Measurements from ENCODE around the gene TFDP3.
A peak's percentile ranks its signal among the peaks of the same experiment; 100 is the strongest.

Gene TFDP3

GRCh38 chrX:133207751-133208150 is 10.4 kb downstream of the TFDP3 start:
- H3K4me1 Mint-ChIP-seq, result no peaks in the 10 kb centered on the region
- no peak for DNase-seq
- no peak for TF ChIP-seq CTCF (IDR thresholded peaks at IDR 0.05)
- H3K36me3 Mint-ChIP-seq (ENCODE audit: low read depth), result no peaks in the 10 kb centered on the region
- no peaks in the 10 kb centered on the region for H3K9me3 Mint-ChIP-seq
- no peak overlapping the region for H3K27ac Mint-ChIP-seq
- H3K4me3 Mint-ChIP-seq, result no peak overlapping the region
- H3K27me3 Mint-ChIP-seq (ENCODE audit: low read depth, poor library complexity), result peaks cover 3% of the 10 kb centered on the region

GRCh38 chrX:133191739-133192039 is 26.5 kb downstream of the TFDP3 start:
- peaks cover 24% of the 10 kb centered on the region for H3K4me1 Mint-ChIP-seq
- no peaks in the 10 kb centered on the region for H3K36me3 Mint-ChIP-seq (ENCODE audit: low read depth)
- TF ChIP-seq CTCF (IDR thresholded peaks at IDR 0.05), result no peak
- H3K27me3 Mint-ChIP-seq (ENCODE audit: low read depth, poor library complexity), result peaks cover under 1% of the 10 kb centered on the region
- no peaks in the 10 kb centered on the region for H3K9me3 Mint-ChIP-seq
- H3K27ac Mint-ChIP-seq, result peak overlapping the region; percentile 78
- H3K4me3 Mint-ChIP-seq, result no peak overlapping the region
- no peak for DNase-seq

GRCh38 chrX:133190877-133191738 is 27.0 kb downstream of the TFDP3 start:
- H3K27me3 Mint-ChIP-seq (ENCODE audit: low read depth, poor library complexity), result peaks cover 3% of the 10 kb centered on the region
- no peak for TF ChIP-seq CTCF (IDR thresholded peaks at IDR 0.05)
- peak overlapping the region; percentile 78 for H3K27ac Mint-ChIP-seq
- H3K4me3 Mint-ChIP-seq, result no peak overlapping the region
- no peaks in the 10 kb centered on the region for H3K36me3 Mint-ChIP-seq (ENCODE audit: low read depth)
- no peaks in the 10 kb centered on the region for H3K9me3 Mint-ChIP-seq
- H3K4me1 Mint-ChIP-seq, result peaks cover 24% of the 10 kb centered on the region
- DNase-seq, result no peak

GRCh38 chrX:133189195-133189594 is 29.0 kb downstream of the TFDP3 start:
- H3K27ac Mint-ChIP-seq, result no peak overlapping the region
- DNase-seq, result no peak
- peaks cover 24% of the 10 kb centered on the region for H3K4me1 Mint-ChIP-seq
- no peaks in the 10 kb centered on the region for H3K9me3 Mint-ChIP-seq
- peaks cover 6% of the 10 kb centered on the region for H3K27me3 Mint-ChIP-seq (ENCODE audit: low read depth, poor library complexity)
- no peak for TF ChIP-seq CTCF (IDR thresholded peaks at IDR 0.05)
- no peaks in the 10 kb centered on the region for H3K36me3 Mint-ChIP-seq (ENCODE audit: low read depth)
- H3K4me3 Mint-ChIP-seq, result no peak overlapping the region

- no peak for TF ChIP-seq CTCF (IDR thresholded peaks at IDR 0.05)
- H3K27ac Mint-ChIP-seq, result no peak overlapping the region
- H3K4me1 Mint-ChIP-seq, result peaks cover 24% of the 10 kb centered on the region
Observed at GRCh38 chrX:133188631-133189030, 29.5 kb downstream of the TFDP3 start.

GRCh38 chrX:133185938-133186337 is 32.2 kb downstream of the TFDP3 start:
- no peak overlapping the region for H3K27ac Mint-ChIP-seq

More at GRCh38 chrX:133188631-133189030, 29.5 kb downstream of the TFDP3 start:
- Mint-ChIP-seq H3K9me3 (no peaks in the 10 kb centered on the region), H3K36me3 (ENCODE audit: low read depth) (no peaks in the 10 kb centered on the region), H3K4me3 (no peak overlapping the region), H3K27me3 (ENCODE audit: low read depth, poor library complexity) (peaks cover 6% of the 10 kb centered on the region)
- no peak for DNase-seq

More at GRCh38 chrX:133185938-133186337, 32.2 kb downstream of the TFDP3 start:
- Mint-ChIP-seq H3K27me3 (ENCODE audit: low read depth, poor library complexity) (peaks cover 9% of the 10 kb centered on the region), H3K9me3 (no peaks in the 10 kb centered on the region), H3K4me3 (no peak overlapping the region), H3K36me3 (ENCODE audit: low read depth) (no peaks in the 10 kb centered on the region), H3K4me1 (peaks cover 10% of the 10 kb centered on the region)
- DNase-seq, result no peak
- TF ChIP-seq CTCF (IDR thresholded peaks at IDR 0.05), result no peak
